ENCODE measurements around the gene CLEC3B.

DNA sequence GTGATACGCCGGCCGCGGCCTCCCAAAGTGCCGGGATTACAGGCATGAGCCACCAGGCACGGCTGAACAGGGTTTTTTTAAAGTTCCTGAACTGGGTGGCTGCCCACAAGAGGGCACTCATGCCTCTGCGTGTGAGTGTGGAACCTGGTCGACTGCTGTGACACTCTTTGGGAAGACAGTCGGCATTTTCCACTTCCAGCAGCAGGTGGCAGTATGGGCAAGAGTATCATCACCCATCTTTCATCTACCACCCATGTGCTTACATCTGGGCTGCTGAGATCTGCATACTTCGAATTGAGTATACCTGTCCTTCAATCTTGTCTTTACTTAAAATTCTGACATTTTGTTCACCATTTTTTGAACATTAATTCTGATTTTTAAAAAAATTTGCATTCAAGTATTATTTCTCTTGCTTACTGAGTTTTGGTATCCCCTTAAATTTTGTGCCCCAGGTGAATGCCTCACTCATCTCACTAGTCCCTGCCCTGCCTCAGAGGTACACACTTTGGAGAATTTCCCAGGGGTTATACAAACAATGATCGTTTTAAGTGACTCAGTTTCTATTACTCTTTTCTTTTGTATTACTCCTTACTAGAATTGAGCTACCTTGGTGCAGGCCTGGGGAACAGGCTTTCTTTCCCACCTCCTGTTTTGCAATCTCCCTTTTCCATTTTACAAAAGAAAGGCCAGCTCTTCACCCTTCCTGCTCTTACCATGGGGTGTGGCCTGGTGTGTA lies 11.8 kb downstream of the CLEC3B start:
- TF ChIP-seq, protein P1, sequence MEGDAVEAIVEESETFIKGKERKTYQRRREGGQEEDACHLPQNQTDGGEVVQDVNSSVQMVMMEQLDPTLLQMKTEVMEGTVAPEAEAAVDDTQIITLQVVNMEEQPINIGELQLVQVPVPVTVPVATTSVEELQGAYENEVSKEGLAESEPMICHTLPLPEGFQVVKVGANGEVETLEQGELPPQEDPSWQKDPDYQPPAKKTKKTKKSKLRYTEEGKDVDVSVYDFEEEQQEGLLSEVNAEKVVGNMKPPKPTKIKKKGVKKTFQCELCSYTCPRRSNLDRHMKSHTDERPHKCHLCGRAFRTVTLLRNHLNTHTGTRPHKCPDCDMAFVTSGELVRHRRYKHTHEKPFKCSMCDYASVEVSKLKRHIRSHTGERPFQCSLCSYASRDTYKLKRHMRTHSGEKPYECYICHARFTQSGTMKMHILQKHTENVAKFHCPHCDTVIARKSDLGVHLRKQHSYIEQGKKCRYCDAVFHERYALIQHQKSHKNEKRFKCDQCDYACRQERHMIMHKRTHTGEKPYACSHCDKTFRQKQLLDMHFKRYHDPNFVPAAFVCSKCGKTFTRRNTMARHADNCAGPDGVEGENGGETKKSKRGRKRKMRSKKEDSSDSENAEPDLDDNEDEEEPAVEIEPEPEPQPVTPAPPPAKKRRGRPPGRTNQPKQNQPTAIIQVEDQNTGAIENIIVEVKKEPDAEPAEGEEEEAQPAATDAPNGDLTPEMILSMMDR (IDR thresholded peaks at IDR 0.05), result peak; percentile 60 to 79 (median 73)
- TF ChIP-seq POLR2A (IDR thresholded peaks at IDR 0.05) (no peak), EP300 (IDR thresholded peaks at IDR 0.05) (no peak)

Data from ovary (tissue), 3 donors.